ENCODE results near the gene STX10. TPM values are rescaled to one million over a fixed set of nuclear protein-coding genes. Genes with fewer than 3 reads are reported as not detected.
A peak's percentile ranks its signal among the peaks of the same experiment; 100 is the strongest.

STX10 gene
- total RNA-seq, 2 donors from 2014 or later = 76.4 to 91.3 TPM

DNA sequence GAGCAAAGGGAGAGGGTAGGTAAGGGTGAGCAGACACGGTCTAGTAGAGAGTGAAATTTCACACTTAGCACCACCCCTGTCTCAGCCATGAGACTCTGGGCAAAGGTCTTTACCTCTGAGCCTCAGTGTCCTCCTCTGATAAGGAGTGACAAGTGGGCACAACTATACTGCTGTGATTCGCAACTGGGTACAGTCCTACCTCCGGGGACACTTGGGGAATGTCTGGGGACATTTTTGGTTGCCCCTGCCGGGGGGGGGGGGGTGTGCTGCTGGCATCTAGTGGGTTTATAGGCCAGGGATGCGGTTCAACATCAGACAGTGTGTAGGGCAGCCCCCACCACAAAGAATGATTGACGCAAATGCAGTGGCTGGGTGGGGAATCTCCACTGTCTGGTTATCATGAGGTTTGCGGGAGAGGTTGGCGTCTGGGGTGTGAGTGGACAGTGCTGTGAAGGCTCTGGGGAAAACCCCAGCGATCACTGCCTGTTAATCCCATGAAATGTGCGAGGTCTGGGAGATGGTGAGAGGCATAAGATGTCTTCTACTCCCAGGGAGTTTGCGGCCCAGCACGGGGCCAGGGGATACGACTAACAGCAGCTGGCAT lies 27.8 kb downstream of the STX10 start:
- Mint-ChIP-seq H3K4me1 (peaks cover 33% of the 10 kb centered on the region), H3K9me3 (no peaks in the 10 kb centered on the region), H3K27ac (peak overlapping the region; percentile 92), H3K27me3 (no peaks in the 10 kb centered on the region), H3K4me3 (peak overlapping the region; percentile 80), H3K36me3 (ENCODE audit: low read depth) (peaks cover 75% of the 10 kb centered on the region)
- peak; percentile 16 for ATAC-seq (replicated peaks)

- Mint-ChIP-seq H3K9me3 (no peaks in the 10 kb centered on the region), H3K36me3 (ENCODE audit: low read depth) (peaks cover 75% of the 10 kb centered on the region), H3K27me3 (no peaks in the 10 kb centered on the region), H3K4me1 (peaks cover 33% of the 10 kb centered on the region), H3K27ac (peak overlapping the region; percentile 92), H3K4me3 (peak overlapping the region; percentile 80)
- ATAC-seq (replicated peaks) = peak; percentile 45
These were observed 28.5 kb downstream of the STX10 start for GRCh38 chr19:13121551-13122274.

GRCh38 chr19:13120817-13121216 lies 29.4 kb downstream of the STX10 start:
- Mint-ChIP-seq H3K36me3 (ENCODE audit: low read depth) (peaks cover 73% of the 10 kb centered on the region), H3K4me3 (peak overlapping the region; percentile 80), H3K27ac (peak overlapping the region; percentile 92), H3K27me3 (no peaks in the 10 kb centered on the region), H3K4me1 (peaks cover 33% of the 10 kb centered on the region), H3K9me3 (no peaks in the 10 kb centered on the region)
- no peak for ATAC-seq (replicated peaks)

DNA sequence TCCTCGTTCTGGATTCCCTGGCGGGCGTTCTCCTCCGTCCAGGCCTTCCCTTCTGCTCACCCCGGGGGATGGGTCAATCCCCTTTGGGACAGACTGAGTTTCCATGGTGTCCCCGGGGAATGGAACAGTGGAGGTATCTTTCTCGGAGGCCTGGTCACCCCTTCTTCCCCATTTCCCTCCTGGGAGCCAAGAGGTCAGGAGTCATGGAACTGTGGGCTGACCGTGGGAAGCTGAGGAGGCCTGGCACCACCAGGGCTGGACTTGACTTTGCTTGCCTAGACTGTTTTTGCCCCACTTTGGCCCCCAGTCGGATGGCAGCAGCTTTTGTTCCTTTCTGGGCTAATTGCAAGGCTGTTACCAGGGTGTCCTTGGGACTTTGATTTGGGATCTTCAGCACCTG lies 30.1 kb downstream of the STX10 start:
- Mint-ChIP-seq H3K4me1 (peaks cover 33% of the 10 kb centered on the region), H3K4me3 (peak overlapping the region; percentile 80), H3K36me3 (ENCODE audit: low read depth) (peaks cover 74% of the 10 kb centered on the region), H3K27ac (no peak overlapping the region), H3K27me3 (no peaks in the 10 kb centered on the region), H3K9me3 (no peaks in the 10 kb centered on the region)
- no peak for ATAC-seq (replicated peaks)

DNA sequence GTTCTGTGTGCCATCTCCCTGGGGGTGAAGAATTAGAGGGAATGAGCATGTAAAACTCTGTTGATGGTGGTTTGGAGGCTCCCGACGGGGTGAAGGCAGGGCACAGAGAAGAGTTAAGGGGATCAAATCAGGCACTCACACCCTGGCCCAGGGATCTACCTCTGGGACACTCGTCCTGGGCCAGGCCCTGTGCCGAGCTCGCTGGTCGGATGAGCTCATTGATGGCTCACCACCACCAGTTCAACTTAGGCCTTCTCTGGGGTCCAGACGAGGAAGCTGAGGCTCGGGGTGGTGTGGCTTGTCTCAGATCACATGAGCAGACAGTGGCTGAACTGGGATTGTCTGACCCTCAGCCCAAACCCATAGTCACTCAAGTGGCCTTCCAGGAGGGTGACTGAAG lies 30.5 kb downstream of the STX10 start:
- H3K27me3 Mint-ChIP-seq = no peaks in the 10 kb centered on the region
- peaks cover 33% of the 10 kb centered on the region for H3K4me1 Mint-ChIP-seq
- peaks cover 74% of the 10 kb centered on the region for H3K36me3 Mint-ChIP-seq (ENCODE audit: low read depth)
- no peaks in the 10 kb centered on the region for H3K9me3 Mint-ChIP-seq
- H3K27ac Mint-ChIP-seq = peak overlapping the region; percentile 63
- no peak for ATAC-seq (replicated peaks)
- peak overlapping the region; percentile 80 for H3K4me3 Mint-ChIP-seq

DNA sequence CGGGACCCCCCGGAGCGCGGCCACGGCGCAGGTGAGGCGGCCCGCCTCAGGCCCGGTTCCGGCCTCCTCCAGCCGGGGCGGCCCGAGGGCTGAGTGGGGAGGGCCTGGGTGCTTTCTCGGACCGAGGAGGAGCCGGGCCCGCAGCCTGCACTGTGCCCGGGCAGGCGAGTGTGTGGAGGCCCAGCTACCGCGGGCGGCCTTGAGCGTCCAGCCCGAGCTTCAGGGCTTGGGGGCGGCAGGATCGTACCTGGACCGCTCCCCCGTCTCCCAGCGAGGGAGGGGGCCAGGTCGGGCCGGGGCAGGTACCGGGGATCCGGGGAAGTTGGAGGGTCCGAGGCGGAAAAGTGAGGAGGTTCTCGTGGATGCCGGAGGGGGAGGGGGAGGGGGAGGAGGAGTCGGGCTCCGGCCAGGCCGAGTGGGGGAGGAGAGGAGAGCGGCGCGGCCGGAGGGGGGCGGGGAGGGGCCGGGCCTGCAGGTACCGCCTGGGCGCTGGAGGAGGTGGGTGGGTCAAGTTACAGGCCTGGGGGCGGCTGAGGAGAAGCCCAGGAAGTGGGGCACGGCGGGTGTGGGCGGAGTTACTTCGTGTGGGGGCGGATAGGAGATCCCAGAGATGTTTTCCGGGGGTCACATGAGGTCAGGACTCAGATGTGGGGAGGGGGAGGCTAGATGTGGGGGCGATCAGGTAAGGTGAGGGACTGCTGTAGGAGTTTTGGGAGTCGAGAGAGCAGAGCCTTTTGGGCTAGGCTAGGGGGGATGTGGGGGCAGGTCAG lies 31.6 kb downstream of the STX10 start:
- no peaks in the 10 kb centered on the region for H3K9me3 Mint-ChIP-seq
- H3K4me3 Mint-ChIP-seq = peak overlapping the region; percentile 80
- peaks cover 33% of the 10 kb centered on the region for H3K4me1 Mint-ChIP-seq
- H3K27me3 Mint-ChIP-seq = no peaks in the 10 kb centered on the region
- peaks cover 77% of the 10 kb centered on the region for H3K36me3 Mint-ChIP-seq (ENCODE audit: low read depth)
- H3K27ac Mint-ChIP-seq = peak overlapping the region; percentile 63
- ATAC-seq (replicated peaks) = peak; percentile 4

DNA sequence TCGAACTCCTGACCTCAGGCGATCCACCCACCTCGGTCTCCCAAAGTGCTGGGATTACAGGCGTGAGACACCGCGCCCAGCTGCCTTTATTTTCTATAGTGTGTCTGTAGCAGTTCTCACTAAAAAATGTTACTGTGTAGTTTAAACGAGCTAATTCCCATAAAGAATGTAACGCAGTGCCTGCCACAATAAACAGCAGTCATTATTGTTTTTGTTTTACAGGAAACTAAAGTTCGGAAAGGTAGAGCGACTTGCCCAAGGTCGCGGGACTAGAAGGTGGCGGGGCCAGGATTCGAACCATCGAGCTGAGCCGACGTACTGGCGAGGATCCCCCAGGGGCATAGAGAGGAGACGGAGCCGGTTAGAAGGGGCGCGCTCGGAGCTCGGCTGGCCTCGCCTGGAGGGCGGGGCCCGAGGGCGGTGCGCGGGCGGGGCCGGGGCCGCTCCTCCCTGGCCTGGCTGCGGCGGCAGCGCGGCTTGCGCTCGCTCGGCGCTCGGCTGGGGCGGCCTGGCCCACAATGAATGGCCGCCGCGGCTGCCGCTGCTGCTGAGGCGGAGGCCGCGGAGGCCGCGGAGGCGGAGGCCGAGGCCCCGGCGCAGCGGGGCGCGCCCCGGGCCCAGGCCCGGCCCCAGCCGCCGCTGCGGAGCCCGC lies 32.3 kb downstream of the STX10 start, which contains the start of gene NACC1:
Gene NACC1, plus strand, starts transcription at position 493 of the 652 bp plus-strand sequence. CDS start 16,944 bp downstream, outside the sequence.
- Mint-ChIP-seq H3K4me3 (peak within 1 kb of the TSS; percentile 86), H3K36me3 (ENCODE audit: low read depth) (peaks cover 78% of the 10 kb centered on the region), H3K27ac (peak within 1 kb of the TSS; percentile 85), H3K27me3 (no peaks in the 10 kb centered on the region), H3K9me3 (no peaks in the 10 kb centered on the region), H3K4me1 (peaks cover 29% of the 10 kb centered on the region)
- peak; percentile 75 for ATAC-seq (replicated peaks)

GRCh38 chr19:13117176-13117771 lies 32.9 kb downstream of the STX10 start:
- Mint-ChIP-seq H3K4me3 (peak overlapping the region; percentile 86), H3K4me1 (peaks cover 23% of the 10 kb centered on the region), H3K36me3 (ENCODE audit: low read depth) (peaks cover 78% of the 10 kb centered on the region), H3K9me3 (no peaks in the 10 kb centered on the region), H3K27me3 (no peaks in the 10 kb centered on the region), H3K27ac (peak overlapping the region; percentile 85)
- no peak for ATAC-seq (replicated peaks)

DNA sequence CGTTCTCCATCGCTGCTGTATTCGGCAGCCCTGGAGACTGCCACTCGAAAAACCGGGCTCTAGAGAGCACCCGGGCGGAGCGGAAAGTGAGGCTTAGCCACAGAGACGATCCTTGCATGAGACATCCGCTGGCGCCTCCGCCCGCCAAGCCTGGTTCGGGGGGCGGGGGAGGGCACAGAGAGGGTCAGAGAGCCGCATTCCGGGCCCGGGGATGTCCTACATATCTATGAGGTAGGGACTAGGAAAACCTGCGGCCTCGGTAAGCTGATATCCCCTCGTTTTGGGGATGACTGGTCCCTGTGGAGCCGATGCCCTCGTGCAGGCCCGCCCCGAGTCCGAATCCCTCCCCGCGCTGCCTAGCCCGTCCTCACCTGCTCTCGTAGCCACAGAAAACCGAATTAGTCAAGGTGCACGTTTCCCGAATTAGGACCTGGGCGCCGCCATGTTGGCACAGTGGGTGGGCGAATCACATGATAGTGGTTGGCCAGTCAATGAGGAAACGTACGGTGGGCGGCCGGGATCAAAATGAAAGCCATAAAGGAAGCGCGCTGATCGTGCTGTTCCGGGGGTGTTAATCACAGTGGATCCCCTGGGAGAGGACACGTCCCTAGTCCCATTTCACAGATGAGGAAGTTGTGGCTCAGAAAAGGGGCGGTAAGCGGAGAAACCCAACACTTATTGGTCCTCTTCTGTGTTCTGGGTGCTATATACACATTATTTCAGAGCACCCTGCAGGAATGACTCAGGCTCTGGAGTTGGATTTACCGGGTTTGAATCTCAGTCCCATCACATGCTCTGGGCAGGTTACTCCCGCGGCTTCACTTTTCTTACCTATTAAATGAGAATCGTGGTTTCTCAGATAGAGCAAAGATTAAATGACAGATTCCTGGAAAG lies 33.6 kb downstream of the STX10 start, which contains the start of gene TRMT1:
Gene TRMT1, minus strand, starts transcription at position 459 of the 894 bp plus-strand sequence. Its CDS starts 341 bp downstream, at position 118.
- peaks cover 78% of the 10 kb centered on the region for H3K36me3 Mint-ChIP-seq (ENCODE audit: low read depth)
- H3K4me1 Mint-ChIP-seq = peaks cover 17% of the 10 kb centered on the region
- peak within 1 kb of the TSS; percentile 85 for H3K27ac Mint-ChIP-seq
- no peaks in the 10 kb centered on the region for H3K9me3 Mint-ChIP-seq
- H3K27me3 Mint-ChIP-seq = no peaks in the 10 kb centered on the region
- ATAC-seq (replicated peaks) = peak; percentile 67
- H3K4me3 Mint-ChIP-seq = peak within 1 kb of the TSS; percentile 86

GRCh38 chr19:13115936-13116281 lies 34.3 kb downstream of the STX10 start:
- no peaks in the 10 kb centered on the region for H3K9me3 Mint-ChIP-seq
- H3K27ac Mint-ChIP-seq = peak overlapping the region; percentile 85
- no peaks in the 10 kb centered on the region for H3K27me3 Mint-ChIP-seq
- no peak for ATAC-seq (replicated peaks)
- peak overlapping the region; percentile 86 for H3K4me3 Mint-ChIP-seq
- H3K4me1 Mint-ChIP-seq = peaks cover 12% of the 10 kb centered on the region
- peaks cover 74% of the 10 kb centered on the region for H3K36me3 Mint-ChIP-seq (ENCODE audit: low read depth)

GRCh38 chr19:13112555-13112954 lies 37.6 kb downstream of the STX10 start:
- Mint-ChIP-seq H3K36me3 (ENCODE audit: low read depth) (peaks cover 84% of the 10 kb centered on the region), H3K27ac (no peak overlapping the region), H3K27me3 (no peaks in the 10 kb centered on the region), H3K4me3 (no peak overlapping the region), H3K9me3 (no peaks in the 10 kb centered on the region), H3K4me1 (no peaks in the 10 kb centered on the region)
- no peak for ATAC-seq (replicated peaks)

DNA sequence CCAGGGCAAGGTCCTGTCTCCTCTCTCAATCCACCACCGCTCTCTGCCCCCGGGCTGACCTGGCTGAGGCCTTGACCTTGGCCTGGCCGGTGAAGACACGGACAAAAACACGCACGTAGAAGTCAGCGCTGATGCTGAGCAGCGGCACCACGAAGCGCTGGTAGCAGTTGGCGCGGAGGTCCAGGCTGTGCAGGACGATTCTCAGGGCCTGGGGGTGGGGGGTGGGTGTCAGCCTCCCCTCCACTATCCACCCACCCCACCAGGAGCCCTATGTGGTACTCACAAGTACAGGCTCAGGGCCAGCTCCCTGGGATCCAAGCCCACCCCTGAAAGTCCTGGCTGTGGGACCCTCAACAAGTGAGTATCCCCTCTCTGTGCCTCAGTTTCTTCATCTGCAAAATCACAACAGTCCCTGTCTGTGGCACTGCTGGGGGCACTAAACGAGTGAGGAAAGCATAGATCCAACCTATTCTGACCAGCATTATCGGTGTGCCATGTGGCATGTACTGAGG lies 40.0 kb downstream of the STX10 start:
- Mint-ChIP-seq H3K36me3 (ENCODE audit: low read depth) (peaks cover 77% of the 10 kb centered on the region), H3K27me3 (no peaks in the 10 kb centered on the region), H3K27ac (no peak overlapping the region), H3K4me1 (no peaks in the 10 kb centered on the region), H3K9me3 (no peaks in the 10 kb centered on the region), H3K4me3 (no peak overlapping the region)
- ATAC-seq (replicated peaks) = no peak

All from activated T-helper 17 cell treated with anti-CD3 and anti-CD28 coated beads, Interleukin-2, amount 50 U/mL, for 72 hours (primary cell).